Measurements from ENCODE around the gene PTHLH.

Gene PTHLH

DNA sequence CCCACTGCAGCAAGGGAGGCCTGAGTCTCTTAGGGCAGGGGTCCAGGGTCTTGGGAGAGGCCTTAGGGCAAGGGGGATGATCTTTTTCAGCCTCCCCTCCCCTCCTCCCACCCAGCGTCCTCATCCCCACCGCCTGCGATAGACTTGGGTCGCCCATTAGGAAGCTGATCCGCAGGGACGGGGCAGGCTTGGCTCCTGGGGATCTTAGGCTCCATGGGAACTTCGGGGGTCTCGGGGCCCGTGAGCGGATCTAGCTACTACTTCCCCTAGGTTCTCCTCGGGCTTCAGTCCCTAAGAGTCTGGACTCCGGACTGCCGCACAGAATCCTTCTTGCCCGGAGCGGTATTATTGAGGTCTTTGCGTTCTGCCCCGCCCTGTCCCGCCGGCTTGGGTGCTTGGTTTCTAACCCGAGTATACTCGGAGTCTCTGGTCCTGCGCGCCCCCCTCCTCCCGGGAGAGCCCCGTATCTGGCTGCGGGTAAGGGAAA lies 2.2 kb upstream of the PTHLH start:
- no peak for DNase-seq (ENCODE audit: low read depth in 2 of 2)

DNA sequence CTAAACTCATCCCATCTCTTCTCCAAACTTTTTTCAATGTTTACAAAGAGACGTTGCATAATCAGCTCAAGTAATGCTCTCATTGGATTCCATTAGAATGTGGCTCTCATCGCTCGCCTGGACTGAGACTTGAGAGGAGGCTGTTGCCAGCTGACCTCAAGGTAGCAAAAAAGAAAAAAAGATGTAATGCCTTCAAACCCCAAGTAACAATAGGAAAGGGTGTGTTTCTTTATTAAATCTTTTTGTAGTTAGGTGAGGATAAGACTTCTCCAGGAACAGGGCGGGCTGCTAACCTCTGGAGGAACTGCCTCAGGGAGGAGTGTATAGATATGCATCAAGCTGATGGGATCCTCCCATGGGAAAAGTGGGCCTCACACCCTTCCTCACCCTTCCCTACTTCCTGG lies 956 bp upstream of the PTHLH start:
- DNase-seq (ENCODE audit: low read depth in 2 of 2), result no peak

DNA sequence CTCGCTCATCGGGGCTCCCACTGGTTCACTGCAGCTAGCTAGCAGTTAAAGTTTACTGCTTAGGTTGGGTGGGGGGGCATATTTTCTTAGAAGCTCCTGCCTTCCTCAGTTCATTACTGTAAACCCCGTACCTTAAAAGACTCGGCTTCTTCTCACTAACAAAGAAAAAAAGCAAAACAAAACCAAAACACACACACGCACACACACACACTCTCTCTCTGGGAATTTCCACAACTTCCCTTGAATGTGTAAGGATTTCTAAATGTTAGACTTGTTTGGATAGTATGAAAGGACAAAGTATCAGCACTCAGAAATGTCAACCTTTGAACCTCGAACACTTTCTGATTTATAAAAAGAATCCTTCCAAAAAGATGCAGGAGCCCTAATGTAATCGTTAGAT lies 927 bp downstream of the PTHLH start:
- DNase-seq (ENCODE audit: low read depth in 2 of 2), result no peak

DNA sequence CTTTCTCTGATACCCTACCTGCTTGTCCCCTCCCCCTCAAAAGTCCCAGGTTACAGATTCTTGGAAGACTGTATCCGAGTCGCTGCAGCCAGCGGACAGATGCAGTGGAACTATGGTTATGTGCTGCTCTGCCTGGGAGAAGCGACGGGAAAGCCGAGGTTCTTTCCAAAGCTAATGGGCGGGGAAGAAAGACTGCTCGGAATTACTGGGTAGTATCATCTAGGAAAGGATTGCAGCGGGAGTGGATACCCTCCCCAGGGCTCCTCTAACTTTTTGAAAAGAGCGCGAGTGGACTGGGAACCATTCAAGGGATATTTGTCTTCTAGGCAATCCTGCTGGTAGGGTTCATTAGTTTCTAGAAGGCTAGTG lies 1.4 kb downstream of the PTHLH start:
- no peak for DNase-seq (ENCODE audit: low read depth in 2 of 2)

DNA sequence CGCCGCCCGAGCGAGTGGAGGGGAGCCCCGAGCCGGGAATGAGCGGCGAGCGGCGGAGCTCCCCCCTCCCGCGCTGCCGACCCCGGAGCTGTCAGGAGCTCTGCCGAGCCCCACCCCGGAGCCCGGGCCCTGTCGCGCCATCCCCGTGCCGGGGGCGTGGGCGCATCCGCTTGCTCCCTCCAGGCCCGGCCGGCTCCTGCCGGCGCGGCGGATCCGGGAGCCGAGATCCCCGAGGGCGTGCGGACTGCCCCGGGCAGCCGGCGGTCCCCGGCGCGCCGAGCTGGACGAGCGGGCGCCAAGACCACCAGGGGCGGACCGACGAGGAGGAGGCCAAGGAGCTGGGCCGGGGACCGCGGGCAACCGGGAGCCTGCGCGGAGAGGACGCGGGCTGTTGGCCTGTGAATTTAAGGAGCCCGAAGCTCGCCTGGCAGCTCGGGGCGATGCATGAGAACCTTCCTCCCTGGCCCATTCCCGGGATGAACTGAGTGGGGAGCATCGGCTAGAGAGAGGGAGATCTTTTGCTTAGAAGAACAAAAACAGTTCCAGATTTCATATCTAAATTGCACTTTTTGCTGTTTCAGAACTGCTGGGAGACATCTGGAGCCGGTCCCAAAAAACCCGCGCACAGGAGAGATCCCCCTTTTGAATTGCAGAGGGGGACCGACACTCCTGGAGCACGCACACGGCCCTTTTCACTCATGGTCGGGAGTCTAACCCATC lies 2.0 kb downstream of the PTHLH start:
- DNase-seq (ENCODE audit: low read depth in 2 of 2), result no peak

DNA sequence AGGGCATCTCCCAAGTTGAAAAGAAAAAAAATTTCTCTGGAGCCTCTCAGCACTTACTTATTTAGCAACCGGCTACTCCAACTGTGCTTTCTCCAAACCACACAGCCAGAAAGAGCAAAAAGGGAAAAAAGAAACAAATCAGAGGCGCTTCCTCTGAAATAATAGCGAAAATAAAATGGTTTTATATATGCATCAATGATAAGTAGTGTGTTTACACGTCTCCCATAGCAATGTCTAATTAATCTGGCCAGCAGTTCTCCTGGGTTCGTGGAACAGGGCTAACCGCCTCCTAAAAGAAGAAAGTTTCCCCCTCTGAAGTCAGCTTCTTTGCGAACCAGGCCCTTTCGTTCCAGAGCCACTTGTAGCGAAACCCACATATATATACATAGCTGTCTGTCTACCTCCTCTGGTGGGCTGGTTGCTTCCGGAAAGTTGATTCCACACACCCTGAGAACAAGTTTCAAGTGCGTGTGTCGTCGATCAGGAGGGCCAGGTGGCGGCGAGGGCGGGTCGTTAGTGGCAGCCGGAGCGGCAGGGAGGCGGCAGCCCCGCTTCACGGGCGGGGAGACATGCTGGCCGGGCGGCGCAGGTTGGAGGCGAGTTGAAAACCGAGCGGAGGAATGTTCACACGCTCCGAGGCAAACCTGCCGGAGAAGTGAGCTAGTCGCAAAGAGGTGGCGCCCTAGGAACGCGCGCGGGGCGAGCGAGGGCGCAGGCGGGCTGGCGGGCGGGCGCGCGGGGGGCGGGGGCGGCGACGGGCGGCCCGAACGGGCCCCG lies 2.7 kb downstream of the PTHLH start:
- DNase-seq (ENCODE audit: low read depth in 2 of 2), result peak; percentile 58 to 60

DNA sequence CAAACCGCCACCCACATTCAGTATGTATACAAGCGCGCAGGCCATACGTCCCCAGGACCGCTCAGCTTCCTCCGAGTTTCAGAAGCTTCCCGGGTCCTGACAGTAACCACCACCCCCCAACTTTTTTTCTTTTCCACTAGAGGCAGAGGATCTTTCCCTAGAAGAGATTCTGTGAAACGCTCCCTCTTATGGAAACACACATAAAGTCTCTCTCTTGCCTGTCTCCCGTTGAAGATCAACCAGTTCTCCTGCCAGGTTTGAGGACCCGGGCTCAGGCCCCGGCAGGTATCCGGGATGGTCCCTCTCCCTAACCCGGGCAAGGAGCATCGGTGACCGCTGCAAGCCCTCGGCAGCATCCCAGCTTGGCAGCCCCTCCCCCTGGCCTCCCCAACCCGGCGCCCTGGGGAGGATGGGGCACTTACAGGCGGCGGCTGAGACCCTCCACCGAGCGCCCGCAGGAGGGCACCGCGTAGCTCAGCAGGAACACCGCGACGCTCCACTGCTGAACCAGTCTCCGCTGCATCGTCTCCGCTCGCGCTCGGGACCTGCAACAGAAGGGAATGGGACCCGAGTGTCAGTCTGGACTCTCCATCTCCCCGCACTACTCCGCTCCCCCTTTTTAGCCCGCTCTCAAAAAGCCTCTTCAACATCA lies 3.4 kb downstream of the PTHLH start:
- DNase-seq (ENCODE audit: low read depth in 2 of 2), result no peak

DNA sequence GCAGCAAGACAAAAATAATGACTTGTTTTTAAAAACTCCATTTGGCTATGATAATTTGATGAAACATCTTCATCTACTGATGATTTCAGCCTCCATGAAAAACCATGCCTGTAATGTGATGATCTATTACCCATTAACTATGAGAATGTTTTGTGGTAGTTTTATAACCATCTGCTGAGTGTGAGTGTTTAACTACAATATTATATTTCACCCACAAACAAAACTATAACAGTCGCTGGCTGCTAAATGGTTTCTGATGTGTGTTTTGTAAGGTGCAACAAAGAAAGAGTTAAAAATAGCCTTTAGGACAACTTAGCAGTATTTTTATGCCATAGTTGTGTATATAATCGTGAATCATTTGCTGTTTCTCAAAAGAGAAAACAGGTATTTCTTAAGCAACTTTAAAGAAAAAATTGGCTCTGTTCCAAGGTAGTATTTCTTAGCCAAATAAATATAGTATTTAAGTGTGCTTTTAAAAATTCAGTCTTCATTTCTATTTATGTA lies 4.9 kb downstream of the PTHLH start:
- no peak for DNase-seq (ENCODE audit: low read depth in 2 of 2)

DNA sequence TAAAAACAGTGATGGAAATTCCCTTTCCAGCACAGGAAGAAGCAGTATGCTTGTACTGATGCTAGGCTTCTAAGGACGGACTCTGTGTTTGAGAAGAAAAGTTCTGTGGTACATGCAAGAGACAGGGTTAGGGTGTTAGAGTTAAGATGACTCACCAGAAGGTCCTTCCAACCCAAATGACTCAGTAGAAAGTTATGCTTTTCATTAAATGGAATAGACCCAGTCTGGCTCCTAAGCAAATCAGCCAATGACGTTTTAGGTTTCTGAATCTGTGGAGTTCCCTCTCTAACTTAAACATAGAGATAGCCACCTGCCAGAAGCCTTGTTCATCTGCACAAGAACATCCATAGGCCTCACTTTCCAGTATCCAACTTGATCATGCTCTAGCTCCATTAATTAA lies 5.7 kb downstream of the PTHLH start:
- no peak for DNase-seq (ENCODE audit: low read depth in 2 of 2)

DNA sequence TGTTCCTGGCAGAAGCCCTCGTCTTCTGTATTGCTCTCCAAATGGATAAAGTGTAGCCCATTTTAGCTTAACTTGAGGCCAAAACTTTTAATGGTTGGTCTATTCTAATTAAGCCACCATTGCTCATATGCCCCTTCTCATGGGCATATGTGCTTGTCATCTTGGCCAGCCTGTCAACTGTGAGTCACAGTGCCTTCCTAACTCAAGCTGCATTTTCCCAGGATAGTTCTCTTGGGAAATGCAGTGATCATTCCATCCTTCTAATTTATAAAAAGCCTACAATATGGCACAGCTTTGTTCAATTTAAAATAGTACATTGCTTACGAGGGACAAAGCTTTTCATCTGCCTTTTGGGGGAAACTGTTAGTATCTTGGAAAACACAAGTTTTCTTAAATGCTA lies 6.6 kb downstream of the PTHLH start:
- no peak for DNase-seq (ENCODE audit: low read depth in 2 of 2)

DNA sequence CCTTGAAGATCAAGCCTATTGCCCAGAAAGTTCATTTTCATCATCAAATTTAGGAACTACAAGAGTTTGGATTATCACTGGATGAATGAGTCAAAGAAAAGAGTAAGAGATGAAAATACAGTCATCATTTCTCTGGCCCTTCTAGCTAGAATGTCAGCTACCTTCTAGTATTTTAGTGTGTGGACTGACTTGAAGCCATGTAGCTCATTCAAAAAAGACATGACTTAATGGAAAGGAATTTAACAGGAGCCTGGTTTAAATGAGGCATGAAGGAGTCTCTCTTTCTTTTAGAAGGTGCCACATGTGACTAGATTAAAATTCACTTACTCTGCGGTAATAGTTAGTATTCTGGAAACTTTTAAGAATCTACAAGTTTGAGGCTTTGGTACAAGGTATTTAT lies 7.1 kb downstream of the PTHLH start:
- no peak for DNase-seq (ENCODE audit: low read depth in 2 of 2)

DNA sequence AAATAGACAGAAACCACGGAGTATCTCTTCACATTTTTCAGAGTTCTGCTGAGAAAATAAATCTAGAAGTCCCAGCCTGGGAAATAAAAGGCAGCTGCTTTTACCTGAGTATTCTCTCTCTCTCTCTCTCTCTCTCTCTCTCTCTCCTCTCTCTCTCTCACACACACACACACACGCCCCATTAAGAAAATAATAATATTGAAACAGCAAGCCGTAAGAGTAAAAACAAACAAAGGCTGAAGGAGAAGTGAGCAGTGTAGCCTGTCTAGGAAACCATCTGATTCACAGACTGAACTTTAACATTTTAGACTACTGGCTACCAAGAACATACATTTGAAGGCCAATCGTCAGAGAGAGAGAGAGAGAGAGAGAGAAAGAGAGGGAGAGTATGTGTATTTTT lies 8.4 kb downstream of the PTHLH start:
- no peak for DNase-seq (ENCODE audit: low read depth in 2 of 2)

DNA sequence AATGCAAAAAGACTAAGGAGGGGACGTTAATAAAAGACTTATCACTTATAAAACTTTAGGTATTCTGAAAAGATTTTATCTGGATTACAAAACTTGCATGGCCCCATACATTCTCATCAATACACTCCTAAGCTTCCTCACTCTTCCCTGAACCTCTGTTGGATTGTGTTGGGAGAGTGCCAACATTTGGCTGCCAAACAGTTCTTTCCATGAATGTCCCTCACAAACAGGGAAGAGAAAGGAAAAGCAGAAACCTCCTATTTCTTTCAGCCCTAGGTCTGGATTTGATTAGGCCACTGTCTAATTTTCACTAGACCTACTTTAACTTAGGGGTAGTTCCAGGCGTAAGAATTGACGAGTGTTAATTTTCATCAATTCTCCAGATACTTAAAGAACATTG lies 11.7 kb downstream of the PTHLH start:
- DNase-seq (ENCODE audit: low read depth in 2 of 2), result no peak

DNA sequence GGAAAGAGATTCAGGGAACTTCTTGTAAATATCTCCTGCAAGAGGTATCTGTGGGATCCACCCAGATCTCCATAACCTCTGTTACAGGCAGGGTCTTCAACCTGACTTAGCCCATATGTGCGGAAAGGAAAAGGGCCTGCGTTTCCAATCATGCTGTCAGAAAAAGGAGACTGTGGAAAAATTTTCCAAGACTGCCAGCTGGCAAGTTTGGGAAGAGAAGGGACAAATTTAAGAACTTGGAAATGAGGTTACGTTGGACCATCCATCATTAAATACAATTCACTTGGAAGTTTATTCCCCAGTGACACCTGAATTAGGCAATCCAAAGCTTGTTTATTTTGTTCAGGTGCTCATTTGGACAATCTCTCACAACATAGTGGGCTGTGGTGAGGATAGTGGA lies 13.9 kb downstream of the PTHLH start:
- DNase-seq (ENCODE audit: low read depth in 2 of 2), result no peak

DNA sequence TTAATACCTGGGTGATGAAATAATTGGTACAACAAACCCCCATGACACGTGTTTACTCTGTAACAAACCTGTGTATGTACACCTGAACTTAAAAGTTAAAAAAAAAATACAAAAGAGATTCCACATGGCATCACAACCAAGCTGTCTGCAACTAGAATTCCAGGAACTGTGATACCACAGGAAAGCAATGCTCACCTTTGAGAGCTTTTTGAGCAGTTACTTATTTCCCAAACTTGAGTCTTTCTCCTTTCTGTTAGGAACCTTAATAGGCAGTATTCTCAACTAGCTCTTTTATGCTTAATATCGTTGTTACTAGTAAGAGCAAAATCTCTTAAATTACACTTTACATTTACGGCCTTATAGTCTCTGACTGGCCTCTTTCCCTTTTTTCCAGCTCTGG lies 15.2 kb downstream of the PTHLH start:
- DNase-seq (ENCODE audit: low read depth in 2 of 2), result no peak

DNA sequence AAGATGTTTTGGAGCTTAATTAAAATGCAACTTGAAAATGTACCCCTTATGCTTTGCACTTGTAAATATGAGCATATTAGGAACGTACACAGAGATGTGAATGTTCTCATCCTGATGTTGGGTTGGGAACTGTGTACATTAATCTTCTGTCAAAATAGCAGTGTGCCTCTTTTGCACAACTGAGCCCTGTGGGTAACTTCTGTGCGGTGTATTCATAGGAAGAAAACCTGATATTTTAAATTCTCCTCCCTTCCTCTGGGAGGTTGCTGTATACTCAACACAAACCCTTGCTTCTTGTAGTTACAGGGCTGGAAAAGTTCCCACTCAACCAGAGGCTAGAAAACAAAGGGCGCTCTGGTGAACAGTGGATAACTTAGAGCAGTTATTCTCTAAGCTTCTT lies 18.7 kb downstream of the PTHLH start:
- no peak for DNase-seq (ENCODE audit: low read depth in 2 of 2)

DNA sequence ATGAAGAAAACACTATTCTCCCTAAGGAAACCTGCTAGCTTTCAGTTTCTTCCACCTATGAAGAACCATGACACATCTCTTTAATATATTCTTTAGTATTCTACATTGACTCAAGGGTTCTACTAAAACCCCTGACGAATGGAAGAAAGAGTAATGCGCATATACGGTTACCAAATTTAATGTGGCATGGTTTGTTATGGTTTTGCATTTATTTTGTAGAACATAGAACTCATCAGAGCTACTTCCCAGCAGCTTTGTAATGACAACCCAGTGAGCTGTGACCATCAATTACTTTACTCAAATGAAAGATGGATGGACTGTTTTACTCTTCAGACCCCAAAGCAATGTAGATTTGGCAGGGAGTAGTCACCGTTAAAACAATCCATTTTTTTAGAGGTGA lies 19.2 kb downstream of the PTHLH start:
- no peak for DNase-seq (ENCODE audit: low read depth in 2 of 2)

DNA sequence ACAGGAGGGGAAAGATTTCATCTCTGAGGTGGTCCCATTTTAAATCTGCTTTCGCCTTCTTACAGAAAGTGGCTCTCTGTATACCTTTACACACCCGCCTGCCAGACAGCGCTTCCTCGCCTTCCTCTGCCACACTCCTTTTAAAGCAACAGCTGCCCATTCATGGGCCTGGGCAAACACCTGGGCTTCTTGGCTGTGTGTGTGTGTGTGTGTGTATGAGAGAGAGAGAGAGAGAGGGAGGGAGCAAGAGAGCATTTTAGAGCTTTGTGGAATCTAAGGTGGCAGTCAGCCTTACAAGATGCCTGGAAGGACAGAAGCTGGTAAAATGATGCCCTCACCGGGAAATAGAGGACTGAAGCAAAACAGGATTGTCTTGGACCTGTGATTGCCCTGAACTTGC lies 20.0 kb downstream of the PTHLH start:
- no peak for DNase-seq (ENCODE audit: low read depth in 2 of 2)

DNA sequence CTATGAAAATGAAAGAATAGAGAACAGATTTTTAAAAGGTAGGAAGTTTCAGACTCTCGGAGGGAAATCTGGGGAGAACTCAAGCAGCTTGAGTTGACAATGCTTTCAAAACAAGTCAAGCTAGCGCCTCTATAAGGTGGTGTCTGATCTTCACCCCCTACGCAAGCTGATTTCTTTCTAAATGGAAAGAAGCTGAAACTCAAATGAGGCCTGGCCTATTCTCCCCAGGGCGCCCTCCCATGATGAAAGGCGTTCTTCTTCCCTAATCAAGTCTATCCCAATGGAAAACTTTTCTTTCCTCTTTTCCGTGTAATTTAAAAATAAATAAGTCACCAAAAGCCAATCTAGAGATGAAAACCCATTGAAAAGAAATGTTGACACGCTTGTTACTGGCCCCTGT lies 20.6 kb downstream of the PTHLH start:
- DNase-seq (ENCODE audit: low read depth in 2 of 2), result no peak

DNA sequence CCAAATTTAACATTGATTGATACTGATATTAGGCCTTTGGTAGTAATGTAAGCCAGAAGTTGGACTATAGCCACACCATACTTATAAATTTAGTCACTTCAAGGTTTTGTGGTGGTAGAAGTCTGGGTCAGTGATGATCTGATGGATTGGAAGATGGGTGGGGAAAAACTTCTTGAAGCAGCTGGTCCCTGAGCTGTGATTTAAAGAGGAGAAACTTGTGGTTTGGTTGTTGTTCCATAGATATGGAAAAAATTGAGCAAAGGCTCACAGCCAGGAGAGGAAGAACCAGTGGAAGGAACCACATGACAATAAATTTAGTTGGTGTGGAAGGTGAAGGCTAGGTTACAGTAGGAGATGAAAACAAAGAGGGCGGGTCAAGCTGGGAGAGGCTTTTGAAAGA lies 26.1 kb downstream of the PTHLH start:
- no peak for DNase-seq (ENCODE audit: low read depth in 2 of 2)

DNA sequence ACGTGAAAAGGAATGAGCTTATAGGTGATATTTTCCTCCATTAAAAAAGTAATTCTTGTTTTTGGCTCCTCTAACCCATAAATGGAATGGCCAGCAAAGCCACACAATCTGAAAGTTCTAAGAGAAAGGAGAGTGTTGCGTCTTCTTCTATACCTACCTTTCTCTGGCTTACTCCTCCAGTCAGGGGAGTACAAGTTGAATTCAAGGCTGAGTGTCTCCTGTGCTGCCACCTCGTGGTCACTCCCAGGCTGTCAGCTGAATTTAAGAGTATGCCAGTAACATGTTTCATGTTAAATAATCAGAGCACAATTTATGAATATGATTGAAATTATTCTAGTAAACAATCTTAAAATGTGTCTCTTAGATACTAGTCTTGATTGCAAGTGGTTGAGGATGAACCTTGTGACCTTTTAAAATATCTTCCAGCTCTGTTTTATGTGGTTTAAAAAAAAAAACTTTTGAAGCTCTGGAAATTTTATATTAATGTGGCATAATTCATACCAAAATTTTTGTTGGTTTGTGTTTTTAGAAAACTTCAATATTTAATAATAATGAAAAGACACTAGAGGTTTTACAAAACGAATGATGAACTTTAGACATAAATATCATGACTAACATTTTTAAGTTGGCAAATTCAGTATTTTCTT lies 31.7 kb downstream of the PTHLH start:
- DNase-seq (ENCODE audit: low read depth in 2 of 2), result peak; percentile 32 to 47

DNA sequence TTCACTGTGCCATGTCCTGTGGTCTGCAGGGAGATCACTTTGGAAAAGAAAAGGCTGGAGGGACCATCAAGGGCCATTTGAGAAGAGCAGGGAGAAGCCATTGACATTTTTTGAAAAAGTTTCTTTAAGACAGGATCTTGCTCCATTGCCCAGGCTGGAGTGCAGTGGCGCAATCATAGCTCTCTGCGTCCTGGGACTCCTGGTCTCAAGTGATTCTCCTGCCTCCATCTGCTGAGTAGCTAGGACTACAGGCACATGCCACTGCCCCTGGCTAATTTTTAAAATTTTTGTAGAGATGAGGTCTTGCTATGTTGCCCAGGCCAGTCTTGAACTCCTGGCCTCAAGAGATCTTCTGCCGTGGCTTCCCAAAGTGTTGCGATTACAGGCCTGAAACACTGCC lies 32.3 kb downstream of the PTHLH start:
- no peak for DNase-seq (ENCODE audit: low read depth in 2 of 2)
